ENCODE results near the gene PRDM5. TPM values are rescaled to one million over a fixed set of nuclear protein-coding genes. Genes with fewer than 3 reads are reported as not detected.

The PRDM5 gene
- total RNA-seq, 1 donor from 2014 or later = 21.9 TPM

GRCh38 chr4:120769227-120769626 lies 153.3 kb downstream of the PRDM5 start:
- DNase-seq (ENCODE audit: low read depth, low spot score) = no peak
- TF ChIP-seq CTCF (conservative IDR thresholded peaks at IDR 0.05) = no peak
- Mint-ChIP-seq H3K27me3 (ENCODE audit: low read depth) (no peaks in the 10 kb centered on the region), H3K9me3 (peaks cover 10% of the 10 kb centered on the region), H3K4me3 (no peak overlapping the region), H3K4me1 (peaks cover 4% of the 10 kb centered on the region), H3K27ac (ENCODE audit: unreplicated experiment) (no peak overlapping the region), H3K36me3 (ENCODE audit: low read depth) (peaks cover 15% of the 10 kb centered on the region)

GRCh38 chr4:120765260-120765680 lies 157.3 kb downstream of the PRDM5 start:
- H3K4me1 Mint-ChIP-seq = peaks cover 4% of the 10 kb centered on the region
- H3K4me3 Mint-ChIP-seq = no peak overlapping the region
- no peak for TF ChIP-seq CTCF (conservative IDR thresholded peaks at IDR 0.05)
- H3K27me3 Mint-ChIP-seq (ENCODE audit: low read depth) = no peaks in the 10 kb centered on the region
- H3K36me3 Mint-ChIP-seq (ENCODE audit: low read depth) = peaks cover 9% of the 10 kb centered on the region
- no peak overlapping the region for H3K27ac Mint-ChIP-seq (ENCODE audit: unreplicated experiment)
- no peak for DNase-seq (ENCODE audit: low read depth, low spot score)
- H3K9me3 Mint-ChIP-seq = peaks cover 5% of the 10 kb centered on the region

- DNase-seq (ENCODE audit: low read depth, low spot score) = no peak
- no peak for TF ChIP-seq CTCF (conservative IDR thresholded peaks at IDR 0.05)
- Mint-ChIP-seq H3K36me3 (ENCODE audit: low read depth) (peaks cover 6% of the 10 kb centered on the region), H3K27me3 (ENCODE audit: low read depth) (no peaks in the 10 kb centered on the region), H3K27ac (ENCODE audit: unreplicated experiment) (no peak overlapping the region), H3K4me3 (no peak overlapping the region), H3K9me3 (peaks cover 5% of the 10 kb centered on the region), H3K4me1 (peaks cover 4% of the 10 kb centered on the region)
These were observed 158.9 kb downstream of the PRDM5 start for GRCh38 chr4:120763650-120764049.

GRCh38 chr4:120761070-120761469 lies 161.5 kb downstream of the PRDM5 start:
- Mint-ChIP-seq H3K4me3 (no peak overlapping the region), H3K27ac (ENCODE audit: unreplicated experiment) (no peak overlapping the region), H3K27me3 (ENCODE audit: low read depth) (no peaks in the 10 kb centered on the region), H3K4me1 (peaks cover 4% of the 10 kb centered on the region), H3K9me3 (peaks cover 2% of the 10 kb centered on the region), H3K36me3 (ENCODE audit: low read depth) (peaks cover 4% of the 10 kb centered on the region)
- TF ChIP-seq CTCF (conservative IDR thresholded peaks at IDR 0.05) = no peak
- no peak for DNase-seq (ENCODE audit: low read depth, low spot score)

- Mint-ChIP-seq H3K27ac (ENCODE audit: unreplicated experiment) (no peak overlapping the region), H3K4me3 (no peak overlapping the region), H3K27me3 (ENCODE audit: low read depth) (no peaks in the 10 kb centered on the region), H3K4me1 (peaks cover 5% of the 10 kb centered on the region), H3K9me3 (peaks cover 2% of the 10 kb centered on the region), H3K36me3 (ENCODE audit: low read depth) (peaks cover 7% of the 10 kb centered on the region)
- DNase-seq (ENCODE audit: low read depth, low spot score) = no peak
- TF ChIP-seq CTCF (conservative IDR thresholded peaks at IDR 0.05) = no peak
These were observed 162.5 kb downstream of the PRDM5 start for GRCh38 chr4:120760047-120760446.

GRCh38 chr4:120755864-120756263 lies 166.7 kb downstream of the PRDM5 start:
- no peaks in the 10 kb centered on the region for H3K27me3 Mint-ChIP-seq (ENCODE audit: low read depth)
- no peak for DNase-seq (ENCODE audit: low read depth, low spot score)
- peaks cover 5% of the 10 kb centered on the region for H3K9me3 Mint-ChIP-seq
- H3K27ac Mint-ChIP-seq (ENCODE audit: unreplicated experiment) = no peak overlapping the region
- TF ChIP-seq CTCF (conservative IDR thresholded peaks at IDR 0.05) = no peak
- peaks cover 16% of the 10 kb centered on the region for H3K36me3 Mint-ChIP-seq (ENCODE audit: low read depth)
- peaks cover 20% of the 10 kb centered on the region for H3K4me1 Mint-ChIP-seq
- no peak overlapping the region for H3K4me3 Mint-ChIP-seq

Data from neural crest cell (in vitro differentiated cells).